HCT116 (cell line): Measurements from ENCODE around the gene MTA2. TPM values are rescaled to one million over a fixed set of nuclear protein-coding genes. Genes with fewer than 3 reads are reported as not detected.

Experiments
- ATAC-seq: fragments of 200-7000 bp; cut with Tn5 transposase; 2 replicates; pipeline ENCODE4 v1.9.1; 2020; ENCODE audit warnings: mild to moderate bottlenecking, moderate library complexity
- BruUV-seq: library from RNA; stranded (reverse); fragments of 400-500 nt; replicated peaks from 2 replicates; lab custom pipeline; 2021; lab: Mats Ljungman, UMichigan
- CTCF ChIA-PET: fragments of 300-600 bp; sonication (Branson Sonifier 250); formaldehyde crosslinking; loops from one replicate; lab custom pipeline; 2021; ENCODE audit warnings: antibody characterized with exemption; lab: Charles Lee
- POLR2A ChIA-PET: fragments of 300-600, 350-600 bp; sonication (Branson Sonifier 250); formaldehyde crosslinking; loops from one replicate; lab custom pipeline; 2021; ENCODE audit warnings: antibody characterized with exemption; lab: Charles Lee
- RAD21 ChIA-PET, 2 experiments: fragments of 300-600 bp; sonication (Branson Sonifier 250); formaldehyde crosslinking; loops; one replicate each; lab custom pipeline; 2023; ENCODE audit warnings: low total read pairs in 2 of 2; ENCODE audit not compliant: uncharacterized antibody in 2 of 2, unreplicated experiment in 2 of 2, low non-redundant PET in 1 of 2; lab: Charles Lee
- DNase-seq: peaks from one replicate; pipeline ENCODE4 v3.0.0-alpha.2; 2010; ENCODE audit warnings: low read depth, low spot score
- H2AFZ ChIP-seq: fragments of 200-600 bp; shearing (Covaris generic), sonication (generic); 2 replicates; pipeline ENCODE4 v1.6.1; 2017; ENCODE audit warnings: low read depth, mixed run types, mixed read lengths, antibody characterized with exemption, low read length; ENCODE audit not compliant: poor library complexity, severe bottlenecking
- H3K27ac ChIP-seq: 2 replicates; pipeline ENCODE4 v1.5.1; 2012; ENCODE audit warnings: low read depth, low read length
- H3K27me3 ChIP-seq: fragments of 200-600 bp; sonication (generic); 2 replicates; pipeline ENCODE4 v1.6.1; 2016; ENCODE audit warnings: mixed run types, low read length, mixed read lengths; ENCODE audit not compliant: insufficient read depth
- H3K36me3 ChIP-seq, 2 experiments: fragments of 200-500 bp in 1 of 2; fragments of 200-600 bp in 1 of 2; sonication (Bioruptor generic) in 1 of 2; sonication (generic) in 1 of 2; 2 replicates each; pipeline versions ENCODE4 v1.5.1 to v1.6.1; 2014 to 2016; ENCODE audit warnings: low read length in 2 of 2, inconsistent platforms in 1 of 2, mixed read lengths in 1 of 2, mixed run types in 1 of 2; ENCODE audit not compliant: insufficient read depth in 2 of 2, control insufficient read depth in 1 of 2
- H3K4me1 ChIP-seq, 2 experiments: fragments of 200-600 bp in 1 of 2; sonication (generic) in 1 of 2; 2 replicates each; pipeline versions ENCODE4 v1.5.1 to v1.6.1; 2012 to 2017; ENCODE audit warnings: low read length in 2 of 2, inconsistent platforms in 1 of 2, mild to moderate bottlenecking in 1 of 2, mixed read lengths in 1 of 2, mixed run types in 1 of 2, moderate library complexity in 1 of 2; ENCODE audit not compliant: insufficient read depth in 2 of 2, control insufficient read depth in 1 of 2
- H3K4me2 ChIP-seq: fragments of 200-600 bp; sonication (generic); 2 replicates; pipeline ENCODE4 v1.6.1; 2017; ENCODE audit warnings: mixed run types, low read length, mixed read lengths
- H3K4me3 ChIP-seq, 2 experiments: fragments of 200-600 bp in 1 of 2; sonication (generic) in 1 of 2; replicated peaks in 1 of 2; 2 replicates each; pipeline ENCODE4 v1.5.1; 2011 to 2016; ENCODE audit warnings: low read length in 2 of 2, control low read depth in 1 of 2, low read depth in 1 of 2, mild to moderate bottlenecking in 1 of 2, mixed read lengths in 1 of 2, mixed run types in 1 of 2
- H3K79me2 ChIP-seq: fragments of 200-600 bp; sonication (generic); 2 replicates; pipeline ENCODE4 v1.6.1; 2017; ENCODE audit warnings: mild to moderate bottlenecking, mixed run types, low read length, moderate library complexity, mixed read lengths; ENCODE audit not compliant: insufficient read depth
- H3K9ac ChIP-seq: fragments of 200-600 bp; sonication (generic); 2 replicates; pipeline ENCODE4 v1.6.1; 2016; ENCODE audit warnings: low read length, mixed read lengths
- H3K9me2 ChIP-seq: fragments of 200-600 bp; sonication (generic), shearing (Covaris generic); 2 replicates; pipeline ENCODE4 v1.6.1; 2017; ENCODE audit warnings: mixed run types, mild to moderate bottlenecking, moderate library complexity; ENCODE audit not compliant: insufficient read depth
- H3K9me3 ChIP-seq, 2 experiments: fragments of 200-500 bp in 1 of 2; fragments of 200-600 bp in 1 of 2; sonication (Bioruptor generic) in 1 of 2; sonication (generic) in 1 of 2; 2 replicates each; pipeline ENCODE4 v1.6.1; 2014 to 2017; ENCODE audit warnings: low read length in 2 of 2, mixed read lengths in 2 of 2, inconsistent platforms in 1 of 2, low read depth in 1 of 2, mild to moderate bottlenecking in 1 of 2, mixed run types in 1 of 2, moderate library complexity in 1 of 2; ENCODE audit not compliant: control insufficient read depth in 1 of 2, insufficient read depth in 1 of 2
- H4K20me1 ChIP-seq: fragments of 200-600 bp; sonication (generic), shearing (Covaris generic); 2 replicates; pipeline ENCODE4 v1.6.1; 2017; ENCODE audit warnings: mixed run types, mild to moderate bottlenecking, moderate library complexity; ENCODE audit not compliant: insufficient read depth
- POLR2A ChIP-seq: IDR thresholded peaks from 2 replicates; pipeline ENCODE4 v1.7.0; 2011; ENCODE audit warnings: borderline replicate concordance; ENCODE audit not compliant: insufficient read depth, insufficient read length; ENCODE audit errors: extremely low read depth
- SIN3A ChIP-seq: IDR thresholded peaks from 2 replicates; pipeline ENCODE4 v1.6.1; 2012; ENCODE audit warnings: low read depth
- TCF7L2 ChIP-seq: IDR thresholded peaks from 2 replicates; pipeline ENCODE4 v1.7.0; 2011; ENCODE audit warnings: borderline replicate concordance, inconsistent platforms; ENCODE audit not compliant: insufficient read depth, insufficient read length; ENCODE audit errors: extremely low read depth
- YY1 ChIP-seq: IDR thresholded peaks from 2 replicates; pipeline ENCODE4 v1.6.1; 2011; ENCODE audit warnings: low read length, low read depth, moderate library complexity, mild to moderate bottlenecking; ENCODE audit not compliant: insufficient replicate concordance; ENCODE audit errors: extremely low read depth
- ZFX ChIP-seq: fragments of 450-650 bp; IDR thresholded peaks from 2 replicates; pipeline ENCODE4 v1.6.1; 2017
- intact Hi-C: fragments of 100-400 bp; cut with micrococcal nuclease; formaldehyde crosslinking; loops from 2 replicates; pipeline ENCODE4 v1.10.0; 2022
- total RNA-seq: library from RNA; stranded (reverse); gene quantifications from one replicate; pipeline ENCODE4 v1.2.1, GENCODE V29; 2021; ENCODE audit not compliant: unreplicated experiment

MTA2 gene
- total RNA-seq, 1 experiment from 2014 or later = 98.9 TPM

DNA sequence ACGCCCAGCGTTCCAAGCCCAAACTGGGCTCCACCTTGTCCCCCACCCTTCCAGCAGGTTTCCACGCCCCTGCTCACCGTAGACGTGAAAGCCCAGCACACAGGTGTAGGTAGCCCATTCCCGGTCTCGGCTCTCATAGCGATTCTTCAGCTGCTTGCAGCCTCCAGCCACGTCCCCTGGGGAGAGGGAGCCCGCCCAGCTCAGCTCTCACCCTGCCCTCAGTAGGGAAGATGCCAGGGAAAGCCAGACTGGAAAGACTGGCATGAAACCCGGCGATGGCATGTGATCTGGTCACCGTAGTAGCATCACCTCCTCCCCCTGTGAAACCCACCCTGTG, 1.4 kb upstream of the MTA2 start:
- CTCF ChIA-PET = no interaction called here
- H2AFZ ChIP-seq = no peak overlapping the region
- RAD21 ChIA-PET = no interaction called here
- no peak overlapping the region for H3K9ac ChIP-seq
- no peak overlapping the region for H3K4me2 ChIP-seq
- H3K4me3 ChIP-seq = no peak overlapping the region
- H3K9me2 ChIP-seq = no peaks in the 10 kb centered on the region
- no peaks in the 10 kb centered on the region for H4K20me1 ChIP-seq
- intact Hi-C loops = no loop called here
- TF ChIP-seq SIN3A = no peak
- TF ChIP-seq, all 23 proteins: peak for 0
- Histone ChIP-seq H3K27ac (peak overlapping the region; percentile 99; the same call in 1 of the 2 replicates), H3K27me3 (no peaks in the 10 kb centered on the region), H3K36me3 (peaks cover 4 to 12% of the 10 kb centered on the region in 2 experiments; a peak in 3 of 4 replicates), H3K79me2 (peaks cover 35% of the 10 kb centered on the region), H3K9me3 (no peaks in the 10 kb centered on the region), H3K4me1 (peaks cover 13 to 44% of the 10 kb centered on the region in 2 experiments)
- ATAC-seq (no peak), DNase-seq (no peak)
- POLR2A ChIA-PET = interaction anchor here (4.5 kb wide), 1 partner anchor 11 kb away, joined by 40 read pairs; the partner anchor contains the start of gene TUT1
- BruUV-seq = no TSS peak

DNA sequence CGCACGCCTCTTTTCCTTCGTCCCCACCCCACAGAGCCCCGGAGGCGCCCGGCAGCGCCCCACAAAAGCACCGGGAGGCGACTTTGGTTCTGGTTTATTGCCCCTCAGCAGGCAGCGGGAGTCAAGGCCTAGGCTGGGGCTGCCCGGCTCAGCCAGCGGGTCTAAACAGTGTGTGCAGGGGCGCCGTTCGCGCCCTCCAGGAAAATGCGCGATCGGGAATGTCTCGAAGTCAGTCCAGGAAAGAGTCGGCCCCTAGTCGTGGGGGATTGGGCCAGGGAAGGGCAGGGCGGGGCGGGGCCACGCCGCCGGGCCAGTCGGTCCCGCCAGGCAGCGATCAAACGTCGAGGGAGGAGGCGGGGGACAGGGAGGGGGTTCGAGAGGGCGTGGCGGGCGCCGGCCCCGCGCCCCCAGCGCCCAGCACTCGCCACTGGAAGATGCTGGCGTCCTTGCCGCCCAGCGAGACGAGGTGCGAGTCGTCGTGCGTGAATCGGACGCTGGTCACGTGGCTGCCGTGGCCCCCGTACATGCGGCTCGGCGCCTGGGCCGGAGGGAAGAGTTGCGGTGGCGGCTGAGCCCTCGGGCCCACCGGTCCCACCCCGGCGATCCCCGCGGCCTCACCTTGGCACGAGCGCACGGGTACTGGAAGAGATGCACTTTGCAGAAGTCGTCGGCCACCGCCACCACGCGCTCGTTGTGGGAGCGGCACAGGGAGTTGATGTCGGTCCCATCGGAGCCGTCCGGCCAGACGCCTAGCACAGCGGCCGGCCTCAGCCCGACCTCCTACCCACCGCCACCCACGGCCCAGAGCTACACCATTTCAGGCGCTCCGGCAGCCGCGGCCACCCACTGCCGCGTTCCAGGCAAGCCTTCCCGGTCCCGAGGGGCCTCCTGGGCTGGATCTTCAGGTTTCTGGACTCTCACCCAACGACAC, 741 bp upstream of the MTA2 start:
- peak; percentile 46 for ATAC-seq
- Histone ChIP-seq H3K9ac (peak overlapping the region; percentile 60), H2AFZ (no peak overlapping the region), H3K9me3 (no peaks in the 10 kb centered on the region), H4K20me1 (no peaks in the 10 kb centered on the region), H3K4me1 (peaks cover 13 to 44% of the 10 kb centered on the region in 2 experiments), H3K4me2 (peak overlapping the region; percentile 88), H3K9me2 (no peaks in the 10 kb centered on the region), H3K36me3 (peaks cover 11 to 18% of the 10 kb centered on the region in 2 experiments; a peak in 3 of 4 replicates), H3K27me3 (no peaks in the 10 kb centered on the region), H3K27ac (peak overlapping the region; percentile 99), H3K4me3 (peak overlapping the region; percentile 92 to 94), H3K79me2 (peaks cover 41% of the 10 kb centered on the region)
- TF ChIP-seq ZFX = no peak
- peak; percentile 25 for TF ChIP-seq TCF7L2
- no peak for TF ChIP-seq YY1
- peak; percentile 17 for TF ChIP-seq POLR2A
- no TSS peak for BruUV-seq
- ChIA-PET CTCF (interaction anchor here (0.9 to 1.1 kb wide), 6 partner anchors 9 to 178 kb away, joined by 3 to 14 read pairs (median 4); partner anchors contain the start of genes LBHD1, TUT1 and UQCC3), POLR2A (interaction anchor here (0.7 to 4.5 kb wide), 10 partner anchors 9 to 239 kb away, joined by 3 to 40 read pairs (median 4); partner anchors contain the start of genes B3GAT3, C11orf98, CSKMT and EEF1G), RAD21 (interaction anchor here in 1 of 2 experiments (0.7 kb wide), 1 partner anchor 19 kb away, joined by 3 read pairs; the partner anchor contains the start of gene B3GAT3)
- intact Hi-C loops = no loop called here
- DNase-seq = no peak
